Duodenal mucosa (tissue), 2 donors: ENCODE data around the gene MCAT.

Experiments
- H3K27ac ChIP-seq: one replicate; pipeline ENCODE4 v1.7.0; 2013; ENCODE audit warnings: low read depth, low read length
- H3K27me3 ChIP-seq, 2 donors: one replicate each; pipeline ENCODE4 v1.7.0; 2013; ENCODE audit warnings: low read length in 2 of 2, control low read depth in 1 of 2; ENCODE audit not compliant: insufficient read depth in 2 of 2, control insufficient read depth in 1 of 2
- H3K36me3 ChIP-seq, 2 donors: one replicate each; pipeline ENCODE4 v1.7.0; 2013; ENCODE audit warnings: low read length in 2 of 2, control low read depth in 1 of 2; ENCODE audit not compliant: insufficient read depth in 2 of 2, control insufficient read depth in 1 of 2
- H3K4me1 ChIP-seq, 2 donors: one replicate each; pipeline ENCODE4 v1.7.0; 2013; ENCODE audit warnings: low read length in 2 of 2, control low read depth in 1 of 2; ENCODE audit not compliant: insufficient read depth in 2 of 2, control insufficient read depth in 1 of 2
- H3K4me3 ChIP-seq, 2 donors: one replicate each; pipeline ENCODE4 v1.7.0; 2013; ENCODE audit warnings: low read length in 2 of 2, low read depth in 1 of 2
- H3K9ac ChIP-seq, 2 donors: one replicate each; pipeline ENCODE4 v1.7.0; 2013; ENCODE audit warnings: low read length in 2 of 2, low read depth in 1 of 2
- H3K9me3 ChIP-seq, 2 donors: one replicate each; pipeline ENCODE4 v1.7.0; 2013; ENCODE audit warnings: low read length in 2 of 2, control low read depth in 1 of 2; ENCODE audit not compliant: control insufficient read depth in 1 of 2

MCAT gene

DNA sequence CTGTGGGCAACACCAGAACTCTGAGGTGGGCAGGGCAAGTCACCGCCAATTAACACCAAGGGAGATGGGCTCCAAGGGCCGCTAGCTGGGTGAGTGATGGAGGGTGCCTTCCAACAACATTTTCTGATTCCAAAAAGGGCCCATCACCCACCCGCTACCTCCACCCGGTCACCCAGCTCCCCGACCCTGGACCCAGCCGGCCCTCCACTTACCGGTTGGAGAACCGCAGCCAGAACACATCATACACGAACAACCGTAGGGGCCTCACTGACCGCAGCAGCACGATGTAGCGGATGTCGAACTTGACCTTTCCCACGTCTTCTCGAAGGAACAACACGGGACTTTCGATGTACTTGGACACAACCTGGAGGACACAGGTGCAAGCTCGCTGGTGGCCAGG, 29.0 kb upstream of the MCAT start:
- no peaks in the 10 kb centered on the region for H3K9me3 ChIP-seq
- H3K9ac ChIP-seq: no peak overlapping the region
- H3K4me3 ChIP-seq: no peak overlapping the region
- no peaks in the 10 kb centered on the region for H3K27me3 ChIP-seq
- no peak overlapping the region for H3K27ac ChIP-seq
- peaks cover 12 to 13% of the 10 kb centered on the region in 2 donors for H3K4me1 ChIP-seq
- H3K36me3 ChIP-seq: peaks cover 8 to 67% of the 10 kb centered on the region in 2 donors

DNA sequence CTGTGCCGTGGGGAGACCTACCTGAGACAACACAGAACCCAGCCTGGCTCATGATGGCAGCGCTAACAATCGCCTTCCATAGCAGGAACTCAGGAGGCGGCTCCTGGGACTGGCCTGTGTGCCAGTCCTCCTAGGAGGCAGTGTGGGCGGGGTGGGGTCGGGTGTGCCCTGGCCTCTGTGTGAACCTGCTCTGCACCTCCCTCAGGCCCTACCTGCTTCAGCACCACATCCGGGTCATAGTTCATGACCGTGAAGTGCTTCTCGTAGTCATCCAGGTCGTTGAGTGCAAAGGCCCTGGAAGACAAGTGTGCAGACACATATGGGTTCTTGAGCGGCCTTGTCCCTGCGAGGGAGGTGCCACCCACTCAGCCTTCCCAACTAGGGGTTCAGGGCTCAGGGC, 28.4 kb upstream of the MCAT start:
- Histone ChIP-seq H3K27ac (peak overlapping the region; percentile 42), H3K36me3 (peaks cover 8 to 71% of the 10 kb centered on the region in 2 donors), H3K4me1 (peaks cover 12 to 13% of the 10 kb centered on the region in 2 donors), H3K9me3 (no peaks in the 10 kb centered on the region), H3K4me3 (peak overlapping the region; percentile 41 to 43), H3K27me3 (no peaks in the 10 kb centered on the region), H3K9ac (peak overlapping the region; percentile 9 to 63)

DNA sequence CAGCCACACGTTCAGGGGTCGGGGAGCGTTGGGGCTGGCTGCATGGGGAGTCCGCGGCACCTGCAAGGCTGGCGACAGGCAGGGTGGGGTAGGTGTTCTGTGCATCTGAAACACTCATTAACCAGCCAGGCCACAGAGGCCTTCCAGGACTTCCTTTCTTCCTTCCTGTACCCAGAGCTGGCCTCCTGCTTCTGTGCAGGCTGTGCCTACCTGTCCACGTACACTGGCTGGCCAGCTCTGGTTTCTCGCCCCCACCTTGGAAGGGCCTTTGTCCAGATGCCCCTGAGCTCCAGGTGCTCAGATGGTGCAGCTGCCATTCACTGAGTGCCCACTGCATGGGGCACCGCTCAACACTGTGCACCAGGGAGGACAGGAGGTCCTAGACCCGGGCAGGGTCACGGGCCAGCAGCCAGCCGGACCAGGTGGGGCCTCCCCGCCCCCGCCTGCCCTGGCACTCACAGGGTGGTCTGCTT, 27.9 kb upstream of the MCAT start:
- H3K27ac ChIP-seq: peak overlapping the region; percentile 42
- H3K9me3 ChIP-seq: no peaks in the 10 kb centered on the region
- no peaks in the 10 kb centered on the region for H3K27me3 ChIP-seq
- peak overlapping the region; percentile 9 to 63 for H3K9ac ChIP-seq
- peak overlapping the region; percentile 41 to 43 for H3K4me3 ChIP-seq
- peaks cover 8 to 70% of the 10 kb centered on the region in 2 donors for H3K36me3 ChIP-seq
- peaks cover 12 to 13% of the 10 kb centered on the region in 2 donors for H3K4me1 ChIP-seq

DNA sequence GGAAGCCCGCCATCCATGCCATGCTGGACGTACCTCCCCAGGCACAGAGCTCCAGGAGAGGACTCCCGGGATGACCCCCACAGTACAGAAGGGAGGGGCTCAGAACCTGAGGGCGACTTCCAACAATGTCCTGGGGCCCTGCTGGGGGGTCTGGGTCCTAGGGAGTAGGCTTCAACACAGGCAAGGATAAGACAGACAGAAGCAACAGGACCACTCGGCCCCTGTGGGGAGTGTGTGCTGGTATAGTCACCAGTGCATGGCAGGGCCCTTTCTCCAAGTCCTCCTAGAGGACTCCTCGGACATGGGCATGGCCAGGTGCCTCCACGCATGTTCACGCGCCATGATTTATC, 26.9 kb upstream of the MCAT start:
- Histone ChIP-seq H3K4me1 (peaks cover 12 to 13% of the 10 kb centered on the region in 2 donors), H3K4me3 (peak overlapping the region in 1 of 2 donors; percentile 8), H3K27ac (no peak overlapping the region), H3K27me3 (no peaks in the 10 kb centered on the region), H3K9me3 (no peaks in the 10 kb centered on the region), H3K36me3 (peaks cover 8 to 65% of the 10 kb centered on the region in 2 donors), H3K9ac (no peak overlapping the region)

DNA sequence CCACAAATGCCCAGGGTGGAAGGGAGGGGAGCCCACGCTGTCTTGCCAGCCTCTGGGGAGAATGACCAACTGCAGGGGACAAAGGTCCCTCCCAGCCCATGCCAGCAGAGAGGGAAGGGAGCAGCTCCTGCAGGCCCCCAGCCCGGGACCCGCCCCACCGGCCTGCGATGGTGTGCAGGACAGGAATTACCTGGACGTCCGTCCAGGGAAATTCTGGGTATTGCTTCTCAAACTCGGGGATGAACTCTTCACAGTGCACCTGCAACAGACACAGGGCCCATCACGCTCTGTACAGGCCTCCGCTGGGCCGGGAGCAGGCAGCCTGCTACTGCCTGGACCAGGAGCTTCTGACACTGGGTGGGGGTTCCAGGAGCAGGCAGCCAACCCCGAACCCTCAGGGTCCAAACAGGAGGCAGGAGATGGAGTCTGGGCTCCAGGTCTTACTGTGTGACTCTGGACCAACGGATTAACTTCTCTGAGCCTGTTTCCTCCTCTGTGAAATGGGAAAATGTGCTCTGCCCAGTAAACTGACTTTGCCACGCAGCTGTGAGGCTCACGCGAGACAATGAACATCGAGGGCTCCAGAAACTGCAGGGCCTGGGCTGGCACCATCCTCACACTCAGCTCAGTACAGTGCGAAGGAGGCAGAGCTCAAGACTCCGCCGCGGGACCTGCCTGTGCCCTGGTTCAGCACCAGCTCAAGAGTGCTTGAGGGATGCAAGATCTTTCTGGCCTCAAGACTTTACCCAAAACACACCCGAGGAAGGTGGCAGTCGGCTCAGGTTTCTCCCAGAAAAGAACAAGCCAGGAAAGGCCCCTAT, 26.3 kb upstream of the MCAT start:
- Histone ChIP-seq H3K4me1 (peaks cover 12 to 13% of the 10 kb centered on the region in 2 donors), H3K9ac (no peak overlapping the region), H3K36me3 (peaks cover 4 to 61% of the 10 kb centered on the region in 2 donors), H3K27ac (no peak overlapping the region), H3K9me3 (no peaks in the 10 kb centered on the region), H3K27me3 (no peaks in the 10 kb centered on the region), H3K4me3 (no peak overlapping the region)

DNA sequence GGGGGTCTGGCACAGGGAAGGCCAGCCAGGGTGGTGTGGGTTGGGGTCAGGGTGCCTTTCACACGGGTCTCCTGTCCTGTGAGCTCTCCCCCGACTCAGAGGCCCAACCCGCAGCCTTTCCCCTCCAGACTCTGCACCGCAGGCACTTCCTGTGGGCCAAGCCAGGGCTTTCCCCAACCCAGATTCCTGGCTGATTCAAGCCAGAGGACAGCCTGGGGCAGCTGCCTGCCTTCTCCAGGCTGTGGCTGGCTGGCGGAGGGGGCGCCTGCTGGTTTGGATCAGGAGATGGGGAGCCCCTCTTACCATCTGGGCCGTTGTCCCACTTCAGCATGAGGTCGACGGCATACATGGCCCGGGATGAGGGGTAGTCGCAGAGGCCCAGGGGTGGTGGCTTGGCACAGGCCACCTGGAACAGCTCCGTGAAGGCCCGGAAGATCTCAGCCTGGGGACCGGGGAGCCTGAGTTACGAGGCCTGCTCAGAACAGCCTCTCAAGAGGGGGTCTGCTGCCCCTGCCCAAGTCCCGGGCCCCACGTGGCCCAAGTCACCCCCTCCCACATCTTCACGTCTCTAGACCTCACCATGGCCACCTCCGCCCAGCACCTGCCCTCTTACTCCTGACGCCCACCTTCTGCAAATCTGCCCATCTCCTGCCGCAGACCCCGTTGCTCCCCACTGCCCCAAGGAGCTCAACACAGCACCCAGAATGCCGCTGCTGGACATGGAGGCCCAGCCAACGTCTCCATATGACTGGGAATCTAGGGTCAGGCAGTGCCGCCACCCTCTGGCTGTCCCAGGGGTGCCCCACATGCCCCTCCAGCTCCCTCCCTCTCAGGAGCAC, 25.5 kb upstream of the MCAT start:
- Histone ChIP-seq H3K27ac (no peak overlapping the region), H3K36me3 (peaks cover 0 to 52% of the 10 kb centered on the region in 2 donors), H3K4me1 (peaks cover 12 to 14% of the 10 kb centered on the region in 2 donors)

DNA sequence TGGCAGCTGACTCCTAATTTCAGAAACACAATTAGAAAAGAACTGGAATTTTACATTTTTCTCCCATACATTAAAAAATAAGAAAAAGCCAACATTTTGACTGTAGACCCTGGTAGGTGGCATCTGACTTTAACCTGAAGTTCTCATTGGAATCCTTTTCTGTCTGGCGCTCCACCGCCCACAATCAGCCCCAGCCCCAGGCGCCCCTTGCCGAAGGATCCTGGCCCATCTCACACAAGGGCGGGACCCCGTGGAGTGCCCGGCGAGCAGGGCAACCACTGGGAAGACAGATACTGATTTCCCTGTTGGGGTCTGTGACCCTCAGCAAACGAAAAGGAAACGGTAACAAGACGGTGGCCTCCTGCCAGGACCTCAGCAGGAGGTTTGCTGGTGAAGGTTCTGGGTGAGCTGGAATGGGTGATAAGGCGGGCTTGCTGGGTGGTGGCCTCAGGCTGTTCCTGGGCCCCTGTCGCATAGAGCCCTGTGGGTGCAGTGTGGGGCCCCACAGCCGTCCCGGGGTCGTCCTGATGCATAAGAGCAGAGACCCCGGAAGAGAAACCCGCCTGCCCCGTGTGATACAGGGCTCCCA, 23.9 kb upstream of the MCAT start:
- H3K4me3 ChIP-seq: no peak overlapping the region
- H3K36me3 ChIP-seq: peaks cover 0 to 47% of the 10 kb centered on the region in 2 donors
- no peak overlapping the region for H3K27ac ChIP-seq
- H3K9ac ChIP-seq: no peak overlapping the region
- H3K27me3 ChIP-seq: no peaks in the 10 kb centered on the region
- no peaks in the 10 kb centered on the region for H3K9me3 ChIP-seq
- H3K4me1 ChIP-seq: peaks cover 11 to 19% of the 10 kb centered on the region in 2 donors

More for the DNA sequence above, 25.5 kb upstream of the MCAT start:
- no peak overlapping the region for H3K9ac ChIP-seq
- no peak overlapping the region for H3K4me3 ChIP-seq
- no peaks in the 10 kb centered on the region for H3K9me3 ChIP-seq
- no peaks in the 10 kb centered on the region for H3K27me3 ChIP-seq

DNA sequence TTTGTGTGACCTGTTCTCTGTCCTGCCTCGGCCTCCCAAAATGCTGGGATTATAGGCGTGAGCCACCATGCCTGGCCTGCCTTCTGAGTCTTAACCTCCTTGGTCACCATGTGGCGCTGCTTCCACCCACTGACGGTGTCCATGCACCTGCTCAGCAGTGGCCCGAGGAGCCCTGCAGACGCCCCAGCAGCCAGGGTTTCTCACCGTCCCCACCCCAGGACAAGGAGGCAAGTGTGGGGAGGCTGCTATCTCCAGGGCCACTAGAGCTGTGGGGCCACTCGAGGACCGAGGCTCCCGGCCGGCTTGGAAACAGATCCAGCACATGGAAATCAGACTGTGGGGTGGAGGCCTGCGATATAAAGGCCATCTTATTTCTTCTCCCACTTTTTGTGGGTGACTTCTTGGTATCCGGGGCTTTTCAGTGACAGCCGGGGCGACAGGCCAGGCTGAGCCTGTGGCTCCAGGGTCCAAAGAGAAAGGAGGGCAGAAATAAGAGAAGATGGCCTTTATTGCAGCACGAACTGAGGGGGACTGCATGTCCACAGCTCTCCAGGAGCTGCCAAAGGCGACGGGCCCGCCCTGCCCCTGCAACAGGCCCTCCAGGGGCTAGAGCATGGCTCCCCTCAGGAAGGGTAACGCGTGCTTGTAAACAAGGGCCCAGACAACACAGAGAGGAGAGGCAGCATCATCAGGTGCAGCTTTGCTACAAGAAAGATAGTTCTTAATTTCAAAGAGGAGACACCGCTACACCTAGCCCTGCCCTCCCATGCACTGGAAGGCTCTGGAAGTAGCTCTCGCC, 23.1 kb upstream of the MCAT start:
- Histone ChIP-seq H3K9me3 (no peaks in the 10 kb centered on the region), H3K27me3 (no peaks in the 10 kb centered on the region), H3K4me1 (peaks cover 3 to 15% of the 10 kb centered on the region in 2 donors), H3K9ac (no peak overlapping the region), H3K27ac (no peak overlapping the region), H3K36me3 (peaks cover 0 to 42% of the 10 kb centered on the region in 2 donors), H3K4me3 (no peak overlapping the region)

DNA sequence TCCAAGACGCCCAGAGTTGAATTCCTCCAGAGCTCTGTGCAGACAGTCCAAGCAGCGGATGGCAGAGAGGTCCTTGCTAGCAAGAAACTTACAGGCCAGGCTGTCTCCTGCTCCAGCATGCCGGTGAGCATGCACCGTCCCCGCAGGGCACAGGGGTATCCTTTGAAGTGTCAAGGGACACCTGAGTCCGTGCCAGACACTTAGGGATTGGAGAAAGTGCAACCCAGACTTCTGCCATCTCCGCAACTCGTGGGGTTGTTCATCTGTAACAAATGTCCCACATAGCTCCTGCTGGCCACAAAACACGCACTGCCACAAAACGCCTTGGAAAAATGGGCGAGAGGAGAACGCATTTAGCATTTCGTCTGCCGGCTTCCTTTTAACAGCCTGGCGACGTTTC, 21.4 kb upstream of the MCAT start:
- H3K9ac ChIP-seq: no peak overlapping the region

More for the DNA sequence above, 21.4 kb upstream of the MCAT start:
- Histone ChIP-seq H3K4me1 (peaks cover 6 to 14% of the 10 kb centered on the region in 2 donors), H3K36me3 (peaks cover 6 to 32% of the 10 kb centered on the region in 2 donors), H3K4me3 (no peak overlapping the region), H3K27me3 (no peaks in the 10 kb centered on the region), H3K9me3 (no peaks in the 10 kb centered on the region), H3K27ac (no peak overlapping the region)
